ENCODE data around the gene DPYSL5. TPM values are rescaled to one million over a fixed set of nuclear protein-coding genes. Genes with fewer than 3 reads are reported as not detected.

The DPYSL5 gene
- total and polyA plus RNA-seq, 9 of the 15 experiments (the other 6 are each of a cell fraction or from before 2014, with no cell fraction given): 0.06 TPM; not detected in 8

GRCh38 chr2:26877276-26877675, 29.3 kb downstream of the DPYSL5 start:
- intact Hi-C loops (cut with micrococcal nuclease): loop anchor here (5.0 kb wide), 1 partner anchor 40 kb away; no protein-coding TSS in a partner anchor
- in situ Hi-C loops (cut with MboI): no loop called here
- CTCF ChIA-PET (ENCODE audit: low intra/inter-chr PET ratio): no interaction called here

More at GRCh38 chr2:26877276-26877675, 29.3 kb downstream of the DPYSL5 start:
- FAIRE-seq (no peak), DNase-seq (ENCODE audit: extremely low read depth in 1 of 4, low spot score in 3 of 4) (no peak), ATAC-seq (no peak)
- H4K20me1 ChIP-seq (replicated peaks; ENCODE audit: control insufficient read depth, insufficient read depth, low read length): 0 out of 2 replicates have a peak, but pooled peaks cover 5% of the 10 kb centered on the region
- no peaks in the 10 kb centered on the region for H3K79me2 ChIP-seq (ENCODE audit: control insufficient read depth, insufficient read depth, low read length)
- no peaks in the 10 kb centered on the region for H3K4me1 ChIP-seq (replicated peaks in 1 of 2; ENCODE audit: control insufficient read depth in 2 of 2, insufficient read depth in 2 of 2, low read length in 2 of 2)
- peaks cover 0 to 44% of the 10 kb centered on the region in 2 experiments; a peak in 3 of 5 replicates for H3K27me3 ChIP-seq (ENCODE audit: control insufficient read depth in 2 of 2, insufficient read depth in 2 of 2, low read length in 2 of 2)
- H3K9me3 ChIP-seq (replicated peaks; ENCODE audit: control insufficient read depth, insufficient read depth, low read depth, low read length): no peaks in the 10 kb centered on the region
- TF ChIP-seq CEBPB (tag; IDR thresholded peaks at IDR 0.05) (no peak), PHF20 (IDR thresholded peaks at IDR 0.05; ENCODE audit: partially characterized antibody) (no peak), ATF3 (IDR thresholded peaks at IDR 0.05) (no peak), ATF3 (CRISPR knock-in tag; conservative IDR thresholded peaks at IDR 0.05) (no peak), ZNF395 (CRISPR knock-in tag; IDR thresholded peaks at IDR 0.05) (no peak), CREB5 (CRISPR knock-in tag; IDR thresholded peaks at IDR 0.05) (no peak)
- no peak overlapping the region for H3K9ac ChIP-seq (ENCODE audit: insufficient read depth in 1 of 2, low read depth in 2 of 2, low read length in 2 of 2)
- no peak overlapping the region for H2AFZ ChIP-seq (ENCODE audit: low read depth, low read length)
- POLR2A ChIA-PET: interaction anchor here (0.6 to 1.3 kb wide), 4 partner anchors 12 to 85 kb away, joined by 3 to 5 read pairs (median 4); no protein-coding TSS in a partner anchor
- no peaks in the 10 kb centered on the region for H3K36me3 ChIP-seq (ENCODE audit: control insufficient read depth, insufficient read depth, low read length)
- H3K27ac ChIP-seq (ENCODE audit: extremely low read depth, low read depth, low read length): no peak overlapping the region
- H3K4me2 ChIP-seq (ENCODE audit: insufficient read depth, low read length): no peak overlapping the region
- no TSS peak for BruUV-seq (replicated peaks)
- H3K4me3 ChIP-seq: no peak overlapping the region
- H3K9me1 ChIP-seq (ENCODE audit: control insufficient read depth, insufficient read depth, low read length): no peaks in the 10 kb centered on the region
- WGBS (ENCODE audit: insufficient coverage, low coverage, missing lambda C conversion rate): 0% methylated on average over 2 of the region's 2 CpGs

Measured in K562 (cell line).